GM12892 (cell line): ENCODE results near the gene IGF1R.
"Not testable (repeated sequence)": the region's sequence is repeated elsewhere in the genome, so short reads cannot be mapped to it uniquely, and the experiment has no call there.

Experiments used
- DNase-seq: peaks from one replicate; pipeline ENCODE4 v3.0.0; 2011; ENCODE audit not compliant: insufficient read length
- FAIRE-seq: peaks from 2 replicates; lab custom pipeline; 2011; peaks lifted over from hg19 to GRCh38; lab: Jason Lieb, UNC
- POLR2A ChIP-seq: IDR thresholded peaks from 2 replicates; pipeline ENCODE4 v1.6.1; 2011; ENCODE audit warnings: low read depth, low read length, control low read depth
- POLR2AphosphoS5 ChIP-seq: IDR thresholded peaks from 2 replicates; pipeline ENCODE4 v1.6.1; 2011; ENCODE audit warnings: low read depth, low read length, control low read depth
- TAF1 ChIP-seq: IDR thresholded peaks from 2 replicates; pipeline ENCODE4 v1.6.1; 2011; ENCODE audit warnings: low read depth, mild to moderate bottlenecking, control low read depth, low read length, borderline replicate concordance

IGF1R gene

GRCh38 chr15:98955331-98955730 lies 307.0 kb downstream of the IGF1R start:
- no peak for DNase-seq
- no peak for TF ChIP-seq TAF1
- FAIRE-seq: no peak

DNA sequence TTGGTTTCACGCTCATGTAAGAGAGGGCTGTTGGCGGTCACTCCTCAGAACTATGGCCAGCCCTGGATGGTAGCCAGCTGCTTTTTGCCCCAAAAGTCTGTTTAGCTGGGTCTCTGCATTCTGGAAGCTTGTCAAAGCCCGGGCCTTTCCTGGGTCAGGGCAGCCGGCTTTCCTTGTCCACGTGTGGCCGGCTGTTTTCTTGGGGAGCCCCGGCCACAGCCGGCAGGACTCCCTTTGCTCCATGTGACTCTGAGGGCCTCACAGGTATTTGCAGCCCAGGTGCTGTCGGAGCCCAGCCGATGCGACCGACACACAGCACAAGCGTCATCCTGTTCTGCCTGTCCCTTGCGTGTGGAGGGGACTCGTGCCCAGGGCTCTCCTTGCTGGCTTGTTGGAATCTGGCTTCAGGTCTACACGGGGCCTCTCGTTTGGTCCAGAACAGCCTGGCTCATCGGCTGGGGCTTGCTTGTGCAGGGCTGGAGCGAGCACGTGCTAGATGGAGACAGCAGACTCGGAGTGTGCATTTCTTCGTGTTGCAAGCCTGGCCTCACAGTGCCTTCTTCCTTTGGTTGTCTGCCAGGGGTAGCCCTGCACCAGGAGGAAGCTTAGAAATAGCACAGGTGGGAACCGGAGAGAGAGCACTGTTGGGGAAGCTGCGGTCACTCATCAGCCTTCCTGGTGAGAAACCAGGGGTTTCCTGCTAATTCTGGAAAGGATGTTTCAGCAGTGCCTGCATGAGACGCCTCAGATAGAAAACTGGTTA lies 307.8 kb downstream of the IGF1R start:
- TF ChIP-seq POLR2AphosphoS5: no peak
- no peak for TF ChIP-seq POLR2A
- TF ChIP-seq TAF1: no peak
- FAIRE-seq (no peak), DNase-seq (no peak)

GRCh38 chr15:98956796-98957553 lies 308.6 kb downstream of the IGF1R start:
- TF ChIP-seq POLR2AphosphoS5 (no peak), TAF1 (no peak), POLR2A (no peak)
- DNase-seq (no peak), FAIRE-seq (no peak)

DNA sequence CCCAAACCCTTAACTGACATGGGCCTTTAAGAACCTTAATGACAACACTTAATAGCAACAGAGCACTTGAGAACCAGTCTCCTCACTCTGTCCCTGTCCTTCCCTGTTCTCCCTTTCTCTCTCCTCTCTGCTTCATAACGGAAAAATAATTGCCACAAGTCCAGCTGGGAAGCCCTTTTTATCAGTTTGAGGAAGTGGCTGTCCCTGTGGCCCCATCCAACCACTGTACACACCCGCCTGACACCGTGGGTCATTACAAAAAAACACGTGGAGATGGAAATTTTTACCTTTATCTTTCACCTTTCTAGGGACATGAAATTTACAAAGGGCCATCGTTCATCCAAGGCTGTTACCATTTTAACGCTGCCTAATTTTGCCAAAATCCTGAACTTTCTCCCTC lies 309.3 kb downstream of the IGF1R start:
- no peak for FAIRE-seq

DNA sequence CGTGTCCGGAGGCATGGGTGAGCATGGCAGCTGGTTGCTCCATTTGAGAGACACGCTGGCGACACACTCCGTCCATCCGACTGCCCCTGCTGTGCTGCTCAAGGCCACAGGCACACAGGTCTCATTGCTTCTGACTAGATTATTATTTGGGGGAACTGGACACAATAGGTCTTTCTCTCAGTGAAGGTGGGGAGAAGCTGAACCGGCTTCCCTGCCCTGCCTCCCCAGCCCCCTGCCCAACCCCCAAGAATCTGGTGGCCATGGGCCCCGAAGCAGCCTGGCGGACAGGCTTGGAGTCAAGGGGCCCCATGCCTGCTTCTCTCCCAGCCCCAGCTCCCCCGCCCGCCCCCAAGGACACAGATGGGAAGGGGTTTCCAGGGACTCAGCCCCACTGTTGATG lies 309.7 kb downstream of the IGF1R start:
- FAIRE-seq (no peak), DNase-seq (no peak)
- TF ChIP-seq POLR2A (no peak), TAF1 (no peak), POLR2AphosphoS5 (no peak)

More for the DNA sequence above, 309.3 kb downstream of the IGF1R start:
- no peak for TF ChIP-seq TAF1
- TF ChIP-seq POLR2A: no peak
- no peak for TF ChIP-seq POLR2AphosphoS5
- DNase-seq: no peak

DNA sequence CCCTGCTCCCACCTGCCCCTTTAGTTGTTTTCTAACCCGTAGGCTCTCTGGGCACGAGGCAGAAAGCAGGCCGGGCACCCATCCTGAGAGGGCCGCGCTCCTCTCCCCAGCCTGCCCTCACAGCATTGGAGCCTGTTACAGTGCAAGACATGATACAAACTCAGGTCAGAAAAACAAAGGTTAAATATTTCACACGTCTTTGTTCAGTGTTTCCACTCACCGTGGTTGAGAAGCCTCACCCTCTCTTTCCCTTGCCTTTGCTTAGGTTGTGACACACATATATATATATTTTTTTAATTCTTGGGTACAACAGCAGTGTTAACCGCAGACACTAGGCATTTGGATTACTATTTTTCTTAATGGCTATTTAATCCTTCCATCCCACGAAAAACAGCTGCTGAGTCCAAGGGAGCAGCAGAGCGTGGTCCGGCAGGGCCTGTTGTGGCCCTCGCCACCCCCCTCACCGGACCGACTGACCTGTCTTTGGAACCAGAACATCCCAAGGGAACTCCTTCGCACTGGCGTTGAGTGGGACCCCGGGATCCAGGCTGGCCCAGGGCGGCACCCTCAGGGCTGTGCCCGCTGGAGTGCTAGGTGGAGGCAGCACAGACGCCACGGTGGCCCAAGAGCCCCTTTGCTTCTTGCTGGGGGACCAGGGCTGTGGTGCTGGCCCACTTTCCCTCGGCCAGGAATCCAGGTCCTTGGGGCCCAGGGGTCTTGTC lies 310.7 kb downstream of the IGF1R start:
- no peak for TF ChIP-seq POLR2A
- TF ChIP-seq POLR2AphosphoS5: no peak
- no peak for TF ChIP-seq TAF1
- no peak for FAIRE-seq

DNA sequence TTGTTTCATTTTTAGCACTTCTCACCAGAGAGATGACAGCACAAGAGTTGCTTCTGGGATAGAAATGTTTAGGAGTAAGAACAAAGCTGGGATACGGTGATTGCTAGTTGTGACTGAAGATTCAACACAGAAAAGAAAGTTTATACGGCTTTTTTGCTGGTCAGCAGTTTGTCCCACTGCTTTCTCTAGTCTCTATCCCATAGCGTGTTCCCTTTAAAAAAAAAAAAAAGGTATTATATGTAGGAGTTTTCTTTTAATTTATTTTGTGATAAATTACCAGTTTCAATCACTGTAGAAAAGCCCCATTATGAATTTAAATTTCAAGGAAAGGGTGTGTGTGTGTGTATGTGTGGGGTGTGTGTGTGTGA lies 311.3 kb downstream of the IGF1R start:
- no peak for FAIRE-seq
- no peak for TF ChIP-seq POLR2A

More for the DNA sequence above, 310.7 kb downstream of the IGF1R start:
- no peak for DNase-seq

GRCh38 chr15:98960555-98961050 lies 312.3 kb downstream of the IGF1R start:
- DNase-seq: no peak
- FAIRE-seq: no peak
- TF ChIP-seq POLR2AphosphoS5 (no peak), POLR2A (no peak), TAF1 (no peak)

More for the DNA sequence above, 311.3 kb downstream of the IGF1R start:
- no peak for DNase-seq

- FAIRE-seq: no peak
- TF ChIP-seq POLR2A (no peak), TAF1 (no peak)
- no peak for DNase-seq
These were observed 315.1 kb downstream of the IGF1R start for GRCh38 chr15:98963444-98963843.

GRCh38 chr15:98964466-98965133 lies 316.3 kb downstream of the IGF1R start:
- TF ChIP-seq TAF1 (no peak), POLR2AphosphoS5 (no peak), POLR2A (no peak)
- FAIRE-seq (no peak), DNase-seq (no peak)

DNA sequence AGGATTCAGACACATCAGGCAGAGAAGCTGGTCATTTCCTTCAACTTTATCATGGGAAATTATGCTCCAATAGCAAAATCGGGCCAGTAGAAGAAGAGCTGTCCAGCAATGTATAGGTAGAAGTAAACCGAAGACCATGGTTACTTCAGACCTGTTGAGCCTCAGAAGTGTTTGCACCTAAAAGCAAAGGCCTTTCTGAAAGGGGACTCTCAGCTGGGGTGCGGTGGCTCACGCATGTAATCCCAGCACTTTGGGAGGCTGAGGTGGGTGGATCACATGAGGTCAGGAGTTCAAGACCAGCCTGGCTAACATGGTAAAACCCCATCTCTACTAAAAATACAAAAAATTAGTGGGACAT lies 316.8 kb downstream of the IGF1R start:
- FAIRE-seq: not testable (repeated sequence)

DNA sequence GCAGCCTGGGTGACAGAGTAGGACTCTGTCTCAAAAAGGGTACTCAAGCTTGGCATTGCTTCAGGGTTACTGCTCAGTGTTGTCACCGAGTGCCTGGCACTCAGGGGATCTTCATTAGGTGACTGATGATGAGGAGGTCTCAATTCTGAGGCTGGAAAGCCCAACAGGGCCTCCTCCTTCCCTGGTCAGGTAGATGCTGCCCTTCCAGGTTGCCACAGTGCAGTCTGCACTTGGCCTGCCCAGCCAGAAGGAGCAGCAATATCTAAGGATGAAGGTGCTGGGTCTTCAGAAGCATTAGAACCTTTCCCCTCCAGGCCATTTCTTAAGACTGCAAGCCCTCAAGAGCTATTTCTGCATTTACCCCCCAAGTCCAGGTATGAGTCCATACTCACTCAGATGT lies 317.3 kb downstream of the IGF1R start:
- FAIRE-seq: no peak
- DNase-seq: no peak
- TF ChIP-seq POLR2A (no peak), TAF1 (no peak), POLR2AphosphoS5 (no peak)

More for the DNA sequence above, 316.8 kb downstream of the IGF1R start:
- not testable (repeated sequence) for DNase-seq
